Stimulated activated CD8-positive, alpha-beta memory T cell treated with anti-CD3 and anti-CD28 coated beads, Interleukin-2, amount 100 ng/mL, for 1 hour (primary cell): ENCODE measurements around the gene TMEM221.
"Not testable (repeated sequence)": the region's sequence is repeated elsewhere in the genome, so short reads cannot be mapped to it uniquely, and the experiment has no call there.

Experiments used
- DNase-seq, 2 donors: peaks; one replicate each; pipeline ENCODE4 v3.0.0-alpha.2; 2020; ENCODE audit warnings: low read depth in 2 of 2

Gene TMEM221

GRCh38 chr19:17448131-17448967, at the start of gene TMEM221:
TSS of gene TMEM221 (minus strand) at chr19:17448668. CDS start at chr19:17448462, 206 bp downstream.
- peak in 1 of 2 donors; percentile 35 for DNase-seq

DNA sequence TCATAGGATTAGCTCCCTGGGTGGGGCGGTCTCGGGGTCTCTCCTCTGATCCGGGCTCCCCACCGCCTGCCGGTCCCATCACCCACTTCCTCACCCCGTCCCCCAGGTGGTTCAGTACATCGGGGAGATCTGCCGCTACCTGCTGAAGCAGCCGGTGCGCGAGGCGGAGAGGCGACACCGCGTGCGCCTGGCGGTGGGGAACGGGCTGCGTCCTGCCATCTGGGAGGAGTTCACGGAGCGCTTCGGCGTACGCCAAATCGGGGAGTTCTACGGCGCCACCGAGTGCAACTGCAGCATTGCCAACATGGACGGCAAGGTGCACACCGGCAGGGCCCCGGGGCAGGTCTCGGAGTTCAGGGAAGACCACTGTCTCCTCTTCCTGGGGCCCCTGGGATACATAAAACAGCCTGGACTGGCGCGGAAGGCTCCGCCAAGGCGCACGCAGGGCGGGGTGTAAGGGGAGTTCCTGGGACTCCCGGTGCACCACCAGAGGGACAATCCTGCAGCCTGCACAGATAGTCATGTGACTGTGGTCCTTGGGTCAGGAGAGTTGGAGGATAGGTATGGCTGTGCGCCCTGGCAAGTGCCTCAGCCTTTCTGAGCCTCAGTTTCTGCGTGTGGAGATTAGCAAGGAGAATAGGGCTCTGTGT, 48.8 kb upstream of the TMEM221 start:
- no peak for DNase-seq

DNA sequence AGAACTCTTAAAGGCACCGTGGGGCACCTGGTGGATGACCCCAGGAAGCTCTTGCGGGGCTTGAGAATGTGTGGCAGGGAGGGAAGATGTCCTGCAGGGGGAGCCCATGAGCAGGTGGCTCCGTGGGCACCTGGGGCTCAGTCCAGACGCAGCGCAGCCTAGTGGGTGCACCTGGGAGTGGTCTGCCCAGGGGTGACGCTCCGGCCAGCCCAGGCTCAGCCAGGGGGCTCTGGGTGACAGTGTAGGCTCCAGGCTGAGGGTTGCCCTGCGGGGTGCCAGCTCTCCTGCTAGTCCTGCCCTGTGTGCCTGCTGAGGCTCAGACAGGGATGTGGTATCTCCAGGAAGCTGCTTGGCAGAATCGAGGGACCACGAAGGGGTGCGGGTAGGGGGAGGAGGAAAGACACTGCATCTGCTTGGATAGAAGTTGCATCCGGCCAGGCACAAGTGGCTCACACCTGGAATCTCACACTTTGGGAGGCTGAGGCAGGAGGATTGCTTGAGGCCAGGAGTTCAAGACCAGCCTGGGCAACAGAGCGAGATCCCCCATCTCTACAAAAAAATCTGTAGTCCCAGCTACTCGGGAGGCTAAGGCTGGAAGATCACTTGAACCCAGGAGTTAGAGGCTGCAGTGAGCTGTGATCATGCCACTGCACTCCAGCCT, 48.0 kb upstream of the TMEM221 start:
- DNase-seq: peak; percentile 56 to 64

DNA sequence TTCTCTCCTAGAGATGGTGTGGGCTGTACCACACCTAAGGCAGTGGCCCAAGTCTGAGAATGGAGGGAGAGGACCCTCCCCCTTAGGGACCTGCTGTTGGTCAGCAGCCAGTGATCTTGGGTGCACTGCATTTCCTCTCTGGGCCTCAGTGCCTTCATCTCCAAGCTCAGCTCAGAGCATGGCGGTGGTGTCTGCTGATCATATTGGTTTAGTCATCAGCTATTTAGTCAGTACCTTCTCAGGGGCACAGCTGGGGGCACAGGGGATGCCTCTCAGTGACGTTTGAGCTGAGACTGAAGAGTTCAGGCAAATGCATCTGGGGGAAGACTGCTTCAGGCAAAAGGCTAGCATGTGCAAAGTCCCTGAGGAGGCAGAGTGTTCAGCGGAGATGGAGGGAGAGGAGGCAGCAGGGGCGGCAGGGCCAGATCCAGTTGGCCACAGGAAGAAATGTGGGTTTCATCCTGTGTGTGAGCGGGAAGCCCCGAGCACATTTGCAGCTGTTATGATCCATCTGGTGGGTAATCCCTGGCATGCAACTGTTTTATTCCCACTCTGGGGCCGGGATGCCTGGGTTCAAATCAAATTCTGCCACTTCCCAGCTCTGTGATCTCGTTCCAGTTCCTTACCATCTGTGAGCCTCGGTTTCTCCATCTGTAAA, 47.3 kb upstream of the TMEM221 start:
- no peak for DNase-seq

DNA sequence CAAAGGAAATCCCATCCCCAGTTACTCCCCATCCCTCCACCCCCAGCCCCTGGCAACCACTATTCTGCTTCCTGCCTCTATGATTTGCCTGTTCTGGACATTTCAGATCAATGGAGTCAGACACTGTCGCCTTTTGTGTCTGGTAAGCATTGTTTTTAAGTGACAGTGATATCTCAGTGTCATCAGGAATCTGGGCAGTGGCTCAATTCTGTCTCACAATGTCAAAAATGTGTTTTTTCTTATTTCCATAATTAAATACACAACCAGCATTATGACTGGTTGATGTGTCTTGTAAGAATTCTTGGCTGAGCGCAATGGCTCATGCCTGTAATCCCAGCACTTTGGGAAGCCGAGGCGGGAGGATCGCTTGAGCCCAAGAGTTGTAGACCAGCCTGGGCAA, 42.8 kb upstream of the TMEM221 start:
- DNase-seq: no peak

DNA sequence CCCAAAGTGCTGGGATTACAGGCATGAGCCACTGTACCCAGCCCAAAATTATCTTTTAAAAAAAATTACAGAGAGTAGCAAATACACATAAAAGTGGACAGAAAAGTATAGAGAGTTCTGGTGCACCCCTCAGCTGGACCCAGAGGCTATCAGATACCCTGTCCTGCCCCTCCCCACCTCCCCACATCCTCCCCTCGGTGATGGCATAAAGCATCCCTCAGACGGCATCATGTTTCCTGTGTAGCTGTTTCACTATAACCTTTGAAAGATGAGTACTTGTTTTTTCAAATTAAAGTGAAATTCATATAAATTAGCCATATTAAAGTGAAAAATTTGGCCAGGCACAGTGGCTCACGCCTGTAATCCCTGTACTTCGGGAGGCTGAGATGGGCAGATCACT, 41.9 kb upstream of the TMEM221 start:
- DNase-seq: no peak

- no peak for DNase-seq
Observed at GRCh38 chr19:17489392-17490030, 41.0 kb upstream of the TMEM221 start.

DNA sequence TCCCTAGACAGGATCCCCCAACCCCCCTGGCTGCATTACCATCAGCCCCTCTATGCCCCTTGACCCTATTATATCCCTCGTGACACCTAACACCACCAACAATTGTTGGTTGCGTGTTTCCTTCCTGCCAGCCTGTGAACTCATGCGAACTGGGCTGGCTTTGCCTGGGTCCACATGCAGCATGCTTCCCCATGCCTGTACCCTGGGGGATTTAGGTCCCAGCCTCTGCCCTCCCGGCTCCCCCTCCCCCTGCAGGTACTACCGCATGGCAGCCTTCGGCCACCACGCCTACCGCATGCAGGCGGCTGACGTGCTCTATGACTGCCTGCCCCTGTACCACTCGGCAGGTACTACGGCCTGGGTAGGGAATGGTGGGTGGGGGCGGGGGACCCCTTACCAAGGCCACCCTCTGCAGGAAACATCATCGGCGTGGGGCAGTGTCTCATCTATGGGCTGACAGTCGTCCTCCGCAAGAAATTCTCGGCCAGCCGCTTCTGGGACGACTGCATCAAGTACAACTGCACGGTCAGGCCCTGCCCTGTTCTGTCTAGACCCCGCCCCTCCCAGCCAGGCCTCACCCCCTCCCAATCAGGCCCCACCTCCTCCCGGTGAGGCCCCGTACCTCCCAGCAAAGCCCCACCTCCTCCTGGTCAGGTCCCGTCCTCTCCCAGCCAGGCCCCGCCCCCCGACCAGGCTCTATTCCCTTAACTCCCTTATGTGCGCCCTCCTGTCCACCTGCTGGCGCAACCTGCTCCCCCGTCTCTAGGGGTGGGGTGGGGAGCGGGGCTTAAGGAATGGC, 40.3 kb upstream of the TMEM221 start:
- peak in 1 of 2 donors; percentile 64 for DNase-seq

DNA sequence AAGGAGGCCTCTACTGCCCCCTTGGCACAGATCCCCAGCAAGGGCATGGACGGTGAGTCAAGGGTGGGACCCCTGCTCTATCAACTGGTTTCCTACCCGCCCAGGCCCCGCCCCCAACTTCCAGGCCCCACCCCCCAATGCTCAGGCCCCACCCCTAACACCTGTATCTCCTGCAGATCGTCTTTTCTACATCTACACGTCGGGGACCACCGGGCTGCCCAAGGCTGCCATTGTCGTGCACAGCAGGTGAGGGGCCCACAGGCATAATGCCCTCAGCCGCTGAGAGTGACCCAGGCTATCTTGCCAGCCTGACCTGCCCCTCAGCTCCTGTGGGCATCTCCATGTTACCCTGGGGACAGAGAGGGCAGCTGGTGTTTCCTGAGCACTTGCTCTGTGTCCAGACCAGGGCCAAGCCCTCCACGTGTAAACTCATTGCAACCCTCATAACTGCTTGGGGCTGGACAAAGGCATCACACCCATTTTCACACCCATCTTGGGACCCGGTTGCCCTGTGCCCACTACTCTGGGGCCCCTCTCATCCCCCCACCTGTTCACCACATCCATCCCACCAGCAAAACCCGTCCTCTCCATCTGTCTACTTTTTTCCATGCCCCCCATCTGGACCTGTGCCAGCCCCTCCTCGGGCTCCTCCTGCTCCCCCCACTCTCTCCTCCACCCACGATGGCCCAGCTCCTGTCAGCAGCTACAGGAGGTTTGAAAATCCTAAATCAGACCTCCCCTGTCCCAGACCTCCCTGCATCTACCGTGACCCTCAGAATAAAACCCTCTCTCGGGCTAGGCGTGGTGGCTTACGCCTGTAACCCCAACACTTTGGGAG, 39.0 kb upstream of the TMEM221 start:
- DNase-seq: no peak

- DNase-seq: no peak
Observed at GRCh38 chr19:17486545-17487240, 38.2 kb upstream of the TMEM221 start.

DNA sequence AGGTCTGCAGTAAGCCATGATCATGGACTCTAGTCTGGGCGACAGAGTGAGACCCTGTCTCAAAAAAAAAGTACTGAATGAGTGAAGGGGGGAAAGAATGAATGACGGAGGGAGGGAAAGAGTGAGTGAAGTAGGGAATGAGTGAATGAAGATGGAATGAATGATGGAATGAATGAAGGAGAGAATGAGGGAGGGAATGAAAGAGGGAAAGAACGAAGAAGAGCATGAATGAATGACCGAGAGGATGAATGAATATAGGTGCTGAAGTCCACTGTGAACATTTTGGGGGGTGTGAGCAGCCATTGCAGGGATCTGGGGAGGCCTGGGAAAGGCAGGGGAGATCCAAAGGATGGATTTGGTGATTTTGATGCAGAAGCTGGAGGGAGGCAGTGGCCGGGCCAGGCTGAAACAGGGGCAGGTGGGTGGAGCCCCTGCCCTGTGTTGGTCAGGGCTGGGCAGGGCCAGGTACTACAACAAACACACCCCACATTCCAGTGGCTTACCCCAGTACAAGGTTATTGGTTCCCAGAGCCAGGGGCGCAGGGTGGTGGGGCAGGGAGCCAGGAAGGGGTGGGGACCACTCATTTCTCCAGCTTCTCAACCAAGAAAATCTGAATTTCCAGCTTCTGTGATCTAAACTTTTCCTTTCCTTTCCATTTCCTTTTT, 36.2 kb upstream of the TMEM221 start:
- no peak for DNase-seq

GRCh38 chr19:17483605-17484002, 35.1 kb upstream of the TMEM221 start:
- DNase-seq: no peak

DNA sequence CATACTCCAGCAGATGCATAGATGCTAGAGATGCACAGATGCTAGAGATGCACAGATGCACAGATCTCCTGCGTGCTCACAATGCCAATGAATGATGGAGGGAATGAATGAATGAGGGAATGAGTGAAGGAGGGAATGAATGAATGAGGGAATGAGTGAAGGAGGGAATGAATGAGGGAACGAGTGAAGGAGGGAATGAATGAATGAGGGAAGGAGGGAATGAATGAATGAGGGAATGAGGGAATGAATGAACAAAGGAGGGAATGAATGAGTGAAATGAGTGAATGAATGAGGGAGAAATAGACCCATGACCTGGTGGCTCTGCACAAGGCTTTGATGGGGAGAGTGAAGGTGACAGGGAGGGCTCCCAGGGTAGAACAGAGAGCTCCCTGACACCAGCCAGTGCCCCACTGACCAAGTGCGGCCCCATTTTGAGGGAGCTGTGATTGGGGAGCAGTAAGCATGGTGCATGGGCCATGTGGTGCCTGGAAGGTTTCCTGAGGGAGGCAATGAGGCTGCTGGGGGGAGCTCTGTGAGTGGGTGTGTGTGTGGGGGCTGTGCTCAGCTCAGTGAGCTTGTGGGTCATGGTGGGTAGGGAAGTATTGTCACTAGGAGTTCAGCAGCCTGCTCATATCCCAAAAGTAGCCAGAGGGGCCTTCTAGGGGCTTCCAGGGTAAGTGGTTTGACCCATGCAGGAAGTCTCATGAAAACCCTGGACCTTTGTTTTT, 34.6 kb upstream of the TMEM221 start:
- no peak for DNase-seq

DNA sequence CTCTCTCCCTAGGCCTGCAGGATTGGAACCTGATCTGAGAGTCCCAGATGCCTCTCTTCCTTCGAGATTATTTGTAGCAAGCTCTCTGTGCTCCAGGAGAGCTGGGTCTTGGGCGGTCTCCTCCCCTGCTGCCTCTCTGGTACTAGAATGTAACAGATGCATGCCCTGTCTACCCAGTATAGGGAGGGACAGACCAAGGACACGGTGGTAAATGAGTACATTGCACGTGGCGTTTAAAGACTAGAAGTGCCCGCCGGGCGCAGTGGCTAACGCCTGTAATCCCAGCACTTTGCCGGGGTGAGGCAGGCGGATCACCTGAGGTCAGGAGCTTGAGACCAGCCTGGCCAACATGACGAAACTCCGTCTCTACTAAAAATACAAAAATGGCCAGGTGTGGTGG, 33.5 kb upstream of the TMEM221 start:
- DNase-seq: no peak

DNA sequence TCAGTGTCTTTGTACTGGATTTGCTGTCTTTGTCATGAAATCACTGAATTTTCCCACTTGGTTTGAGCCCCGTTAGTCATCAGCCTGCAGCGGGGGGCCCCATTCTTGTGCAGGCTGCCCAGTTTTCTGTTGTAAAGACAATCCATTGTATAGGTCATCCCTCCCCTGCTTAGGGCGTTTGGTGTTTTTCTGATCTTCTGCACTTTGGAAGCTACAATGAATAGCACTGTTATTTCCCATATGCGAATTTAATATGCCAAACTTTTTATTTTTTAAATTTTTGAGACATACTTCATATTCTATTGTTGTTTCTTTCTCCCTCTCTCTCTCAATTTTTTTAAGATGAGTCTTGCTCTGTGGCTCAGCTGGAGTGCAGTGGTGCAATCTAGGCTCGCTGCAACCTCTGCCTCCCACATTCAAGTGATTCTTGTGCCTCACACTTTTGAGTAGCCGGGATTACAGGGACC, 30.9 kb upstream of the TMEM221 start:
- DNase-seq: no peak

DNA sequence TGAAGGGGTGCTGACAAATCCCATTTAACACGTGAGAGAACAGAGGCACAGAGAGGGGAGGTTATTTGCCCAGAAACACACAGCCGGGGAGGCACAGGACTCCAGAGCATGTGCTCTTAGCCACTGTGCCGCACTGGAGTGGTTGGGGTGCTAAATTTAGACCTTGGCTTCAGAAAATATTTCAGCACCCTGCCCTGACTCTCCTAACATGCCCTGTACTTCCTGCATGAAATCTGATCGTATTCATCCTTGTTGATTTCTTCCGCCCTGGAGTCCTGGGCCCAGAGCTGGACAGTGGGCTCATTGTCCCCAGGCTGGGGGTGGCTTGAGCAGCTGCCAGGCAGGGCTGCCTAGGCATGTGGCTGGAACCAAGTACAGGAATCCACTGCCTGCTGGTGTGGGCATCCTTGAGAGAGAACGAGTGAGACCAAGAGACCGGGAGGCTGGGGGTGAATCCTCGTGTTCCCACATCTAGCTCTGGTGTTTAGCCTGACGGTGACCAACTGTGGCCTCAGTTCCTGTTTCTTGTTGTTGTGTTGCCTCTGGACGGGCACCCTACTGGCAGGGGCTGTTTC, 27.2 kb upstream of the TMEM221 start:
- DNase-seq: no peak

GRCh38 chr19:17475011-17475540, 26.6 kb upstream of the TMEM221 start:
- DNase-seq: not testable (repeated sequence)
